ENCODE results near the gene EFNA5.

The EFNA5 gene

GRCh38 chr5:107672211-107673038 lies 1.7 kb upstream of the EFNA5 start:
- DNase-seq (ENCODE audit: low read depth in 2 of 2), result no peak

DNA sequence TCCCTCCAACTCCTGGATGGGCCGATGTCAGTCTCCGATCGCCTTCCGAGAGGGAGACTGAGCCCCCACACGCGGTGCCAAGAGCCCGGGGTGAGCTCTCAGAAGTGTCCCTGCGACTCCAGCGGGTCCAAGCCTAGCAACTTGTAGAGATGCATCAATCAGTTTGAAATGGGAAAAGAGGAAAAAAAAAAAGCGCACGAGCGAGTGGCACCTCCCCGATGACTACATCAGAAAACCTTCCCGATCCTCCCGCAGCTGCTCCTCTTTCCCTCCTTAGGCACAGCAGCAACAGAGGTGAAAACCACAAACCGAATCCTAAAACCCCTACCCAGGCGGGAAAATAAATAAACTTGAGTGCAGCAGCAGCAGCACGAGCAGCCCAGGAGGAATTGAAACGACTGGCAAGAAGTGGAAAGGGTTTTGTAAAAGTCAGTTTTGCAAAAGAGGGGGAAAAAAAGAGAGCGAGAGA lies 1.0 kb upstream of the EFNA5 start:
- no peak for DNase-seq (ENCODE audit: low read depth in 2 of 2)

GRCh38 chr5:107670087-107670931 lies 428 bp downstream of the EFNA5 start:
- no peak for DNase-seq (ENCODE audit: low read depth in 2 of 2)

GRCh38 chr5:107669096-107670031 lies 1.4 kb downstream of the EFNA5 start:
- DNase-seq (ENCODE audit: low read depth in 2 of 2), result no peak

DNA sequence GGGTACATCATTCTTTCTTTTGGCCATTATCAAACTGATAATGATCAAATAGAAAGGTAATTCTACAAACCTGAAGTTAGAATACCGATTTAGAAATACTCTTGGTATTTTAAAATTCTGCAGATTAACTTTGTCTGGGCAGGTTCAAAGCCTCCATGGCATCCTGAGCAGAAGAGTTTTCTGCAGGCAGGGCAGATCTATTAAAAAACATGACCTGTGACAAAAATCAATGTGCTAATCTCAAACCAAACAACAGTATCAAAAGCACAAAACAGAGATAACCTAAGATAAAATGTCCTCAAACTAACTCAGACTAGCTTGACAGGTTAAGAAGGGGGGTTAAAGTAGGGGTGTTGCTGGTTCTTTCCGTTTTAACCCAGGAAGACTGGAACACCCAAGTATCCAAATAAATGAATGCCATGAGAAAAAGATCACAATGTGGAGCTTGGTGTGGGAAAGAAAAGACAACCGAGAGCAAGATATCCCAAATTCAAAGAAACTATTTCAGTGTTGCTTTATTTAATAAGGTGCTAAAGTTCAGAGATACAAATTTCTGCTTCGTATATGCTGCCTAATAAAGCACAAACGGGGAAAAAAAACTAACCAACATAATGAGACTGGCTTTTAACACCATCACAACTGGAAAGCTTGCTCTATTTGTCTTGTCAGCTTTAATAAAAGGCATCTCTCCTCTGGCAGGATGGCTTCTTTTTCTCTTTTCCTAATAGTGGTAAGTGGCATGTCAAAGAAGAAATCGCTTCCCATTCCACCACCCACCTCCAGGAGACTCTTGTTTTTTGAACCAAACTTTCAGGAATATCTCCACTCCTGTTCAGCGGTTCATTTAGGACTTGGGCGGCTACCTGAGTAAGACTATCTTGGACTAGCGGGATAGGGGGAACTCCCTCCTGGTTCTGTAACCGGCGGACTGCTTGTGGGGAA lies 2.3 kb downstream of the EFNA5 start:
- no peak for DNase-seq (ENCODE audit: low read depth in 2 of 2)

GRCh38 chr5:107666051-107666655 lies 4.6 kb downstream of the EFNA5 start:
- DNase-seq (ENCODE audit: low read depth in 2 of 2), result no peak

GRCh38 chr5:107665036-107665570 lies 5.6 kb downstream of the EFNA5 start:
- DNase-seq (ENCODE audit: low read depth in 2 of 2), result no peak

GRCh38 chr5:107663697-107664096 lies 7.0 kb downstream of the EFNA5 start:
- DNase-seq (ENCODE audit: low read depth in 2 of 2), result no peak

GRCh38 chr5:107661650-107662044 lies 9.1 kb downstream of the EFNA5 start:
- DNase-seq (ENCODE audit: low read depth in 2 of 2), result no peak

- no peak for DNase-seq (ENCODE audit: low read depth in 2 of 2)
These were observed 9.6 kb downstream of the EFNA5 start for GRCh38 chr5:107661038-107661649.

GRCh38 chr5:107658528-107658927 lies 12.2 kb downstream of the EFNA5 start:
- no peak for DNase-seq (ENCODE audit: low read depth in 2 of 2)

DNA sequence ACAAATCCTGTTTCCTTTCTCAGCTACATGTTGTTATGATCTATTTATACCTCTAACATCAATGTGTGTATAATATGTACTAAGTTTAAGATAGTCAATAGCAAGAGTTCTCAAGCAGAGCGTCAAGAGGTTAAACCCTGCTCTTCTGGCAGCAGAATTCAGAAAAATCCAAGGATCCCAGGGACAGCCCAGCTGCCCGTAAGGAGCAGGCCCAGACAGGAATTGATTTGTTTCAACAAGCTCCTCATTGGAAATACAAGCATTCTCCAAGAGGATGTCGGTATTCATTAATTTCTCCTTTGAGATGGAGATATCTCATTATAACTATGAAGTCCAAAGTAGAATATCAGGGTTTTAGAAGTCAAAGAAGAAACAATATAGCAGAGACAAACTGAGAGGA lies 14.9 kb downstream of the EFNA5 start:
- DNase-seq (ENCODE audit: low read depth in 2 of 2), result no peak

DNA sequence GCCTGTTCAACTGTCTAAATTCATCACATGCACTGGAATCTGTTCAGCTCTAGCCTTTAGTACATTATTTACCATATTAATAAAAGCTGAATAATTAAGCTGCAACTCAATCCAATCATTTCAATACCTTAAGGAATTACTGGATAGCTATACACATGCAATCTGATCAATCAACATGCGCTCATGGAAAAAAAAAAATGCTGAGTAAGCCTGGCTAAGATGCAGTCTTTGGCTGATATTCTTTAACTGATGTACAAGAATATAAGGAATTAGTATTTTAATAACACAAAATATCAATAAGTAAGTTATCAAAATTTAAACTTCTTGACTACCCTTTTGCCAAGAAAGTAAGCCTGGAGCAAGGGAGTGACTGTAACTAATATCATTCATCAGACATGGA lies 15.9 kb downstream of the EFNA5 start:
- no peak for DNase-seq (ENCODE audit: low read depth in 2 of 2)

GRCh38 chr5:107653685-107654084 lies 17.1 kb downstream of the EFNA5 start:
- no peak for DNase-seq (ENCODE audit: low read depth in 2 of 2)

DNA sequence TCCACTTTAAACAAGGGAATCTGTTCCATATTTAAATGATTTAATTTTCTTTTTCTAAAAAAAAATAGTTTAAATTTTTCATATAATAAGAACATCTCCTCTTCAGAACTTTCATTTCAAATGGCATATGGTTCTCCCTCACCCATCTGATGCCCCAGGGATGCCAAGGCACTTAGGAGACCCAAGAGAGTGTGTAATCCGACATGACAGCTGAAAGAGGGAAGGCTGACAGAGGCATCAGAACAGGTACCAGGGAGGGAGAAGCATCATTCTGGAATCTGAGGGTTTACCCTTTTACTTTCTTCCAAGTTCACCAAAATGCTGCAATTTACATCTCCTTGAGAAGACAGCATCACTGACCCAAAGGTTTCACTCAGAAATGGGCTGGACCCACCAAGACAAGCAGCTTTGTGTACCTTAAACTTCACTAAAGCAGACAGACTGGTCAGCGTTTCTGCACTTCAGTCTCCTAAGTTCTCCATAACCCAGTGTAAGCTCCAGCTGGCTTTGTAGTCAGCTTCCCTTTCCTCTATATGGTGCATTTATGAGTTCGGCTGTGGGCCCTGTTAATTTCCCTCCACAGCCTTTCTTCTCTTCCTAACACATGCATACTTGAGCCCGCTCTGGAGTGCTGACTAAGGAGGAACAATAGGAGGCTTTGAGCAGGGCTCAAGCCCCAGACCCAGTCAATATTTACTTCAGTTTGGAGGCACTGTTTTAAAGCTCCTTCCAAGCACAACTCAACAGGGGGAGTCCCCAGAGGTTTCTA lies 17.7 kb downstream of the EFNA5 start:
- no peak for DNase-seq (ENCODE audit: low read depth in 2 of 2)

- DNase-seq (ENCODE audit: low read depth in 2 of 2), result no peak
These were observed 18.3 kb downstream of the EFNA5 start for GRCh38 chr5:107652408-107652807.

GRCh38 chr5:107651325-107651724 lies 19.4 kb downstream of the EFNA5 start:
- no peak for DNase-seq (ENCODE audit: low read depth in 2 of 2)

DNA sequence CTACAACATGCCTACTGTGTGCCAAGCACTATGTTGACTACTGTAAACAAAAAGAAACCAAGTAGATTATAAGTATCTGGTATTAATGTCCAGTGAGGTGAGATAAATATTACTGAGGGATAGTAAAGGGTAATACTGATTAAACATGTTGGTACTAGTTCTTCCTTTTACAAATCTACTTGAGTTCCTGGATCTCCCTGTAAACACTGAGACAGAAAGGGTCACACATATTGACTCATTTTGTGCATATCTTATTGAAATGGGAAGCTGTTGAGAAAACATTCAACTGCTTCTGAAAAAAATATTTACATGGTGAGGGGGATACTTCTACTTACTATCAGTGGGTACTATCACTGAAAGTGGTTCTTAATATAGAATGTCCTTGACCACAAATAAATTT lies 24.3 kb downstream of the EFNA5 start:
- DNase-seq (ENCODE audit: low read depth in 2 of 2), result no peak

- no peak for DNase-seq (ENCODE audit: low read depth in 2 of 2)
These were observed 30.2 kb downstream of the EFNA5 start for GRCh38 chr5:107640568-107640967.

Data from stimulated activated CD4-positive, alpha-beta T cell treated with anti-CD3 and anti-CD28 coated beads, Interleukin-15, amount 100 ng/mL, for 48 hours (primary cell).